NCI-H2196 (cell line): ENCODE measurements around the gene PPP3CA.
A peak's percentile ranks its signal among the peaks of the same experiment; 100 is the strongest.
"Not testable (repeated sequence)": the region's sequence is repeated elsewhere in the genome, so short reads cannot be mapped to it uniquely, and the experiment has no call there.

Experiments
- DNase-seq: peaks from one replicate; lab custom pipeline; 2025; ENCODE audit not compliant: unreplicated experiment; lab: John Stamatoyannopoulos, UW

The PPP3CA gene

DNA sequence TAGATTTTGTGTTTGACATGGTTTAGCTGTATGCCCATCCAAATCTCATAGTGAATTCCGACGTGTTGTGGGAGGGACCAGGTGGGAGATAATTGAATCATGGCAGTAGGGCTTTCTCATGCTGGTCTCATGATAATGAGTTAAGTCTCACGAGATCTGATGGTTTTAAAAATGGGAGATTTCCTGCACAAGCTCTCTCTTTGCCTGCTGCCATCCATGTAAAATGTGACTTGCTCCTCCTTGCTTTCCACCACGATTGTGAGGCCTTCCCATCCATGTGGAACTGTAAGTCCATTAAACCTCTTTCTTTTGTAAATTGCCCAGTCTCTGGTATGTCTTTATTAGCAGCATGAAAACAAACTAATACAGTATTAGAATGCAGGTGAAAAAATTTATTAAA is 164.6 kb downstream of the PPP3CA start:
- not testable (repeated sequence) for DNase-seq

GRCh38 chr4:101178731-101179130 is 168.6 kb downstream of the PPP3CA start:
- no peak for DNase-seq

GRCh38 chr4:101177154-101177553 is 170.2 kb downstream of the PPP3CA start:
- no peak for DNase-seq

DNA sequence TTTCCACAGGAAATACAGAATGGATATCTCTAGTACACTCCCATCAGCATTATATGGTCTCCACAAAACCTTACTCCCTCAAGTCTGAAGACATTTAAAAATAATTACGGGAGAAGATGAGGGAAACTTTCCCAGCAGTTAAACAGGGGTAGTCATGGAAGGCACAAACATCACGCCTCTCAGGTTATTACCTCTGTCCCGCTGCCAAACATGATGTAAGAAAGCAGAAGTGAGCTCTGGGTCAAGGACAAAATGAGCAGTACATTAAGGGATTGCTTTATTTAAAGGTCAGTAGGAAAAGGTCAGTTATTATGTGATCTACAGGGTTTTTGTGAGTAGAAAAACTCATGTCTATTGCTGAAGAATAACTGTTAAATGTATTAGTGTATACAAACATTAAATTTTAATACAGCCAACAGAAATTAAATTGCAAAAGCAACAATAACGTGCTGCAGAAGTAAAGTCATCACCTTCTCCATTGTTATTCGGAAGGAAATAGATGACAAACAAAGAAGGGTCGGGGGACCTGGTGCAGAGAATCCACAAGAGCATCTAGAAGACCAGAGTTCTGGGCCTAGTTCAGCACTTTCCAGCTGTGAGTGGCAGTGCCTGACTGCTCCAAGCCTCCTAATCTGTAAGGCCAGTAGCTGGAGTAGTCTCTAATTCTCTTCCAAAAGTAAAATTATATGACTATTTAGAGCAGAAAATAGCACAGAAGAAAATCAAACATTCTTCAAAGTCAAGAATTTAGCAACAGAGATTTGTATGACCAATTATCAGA is 171.2 kb downstream of the PPP3CA start:
- no peak for DNase-seq

DNA sequence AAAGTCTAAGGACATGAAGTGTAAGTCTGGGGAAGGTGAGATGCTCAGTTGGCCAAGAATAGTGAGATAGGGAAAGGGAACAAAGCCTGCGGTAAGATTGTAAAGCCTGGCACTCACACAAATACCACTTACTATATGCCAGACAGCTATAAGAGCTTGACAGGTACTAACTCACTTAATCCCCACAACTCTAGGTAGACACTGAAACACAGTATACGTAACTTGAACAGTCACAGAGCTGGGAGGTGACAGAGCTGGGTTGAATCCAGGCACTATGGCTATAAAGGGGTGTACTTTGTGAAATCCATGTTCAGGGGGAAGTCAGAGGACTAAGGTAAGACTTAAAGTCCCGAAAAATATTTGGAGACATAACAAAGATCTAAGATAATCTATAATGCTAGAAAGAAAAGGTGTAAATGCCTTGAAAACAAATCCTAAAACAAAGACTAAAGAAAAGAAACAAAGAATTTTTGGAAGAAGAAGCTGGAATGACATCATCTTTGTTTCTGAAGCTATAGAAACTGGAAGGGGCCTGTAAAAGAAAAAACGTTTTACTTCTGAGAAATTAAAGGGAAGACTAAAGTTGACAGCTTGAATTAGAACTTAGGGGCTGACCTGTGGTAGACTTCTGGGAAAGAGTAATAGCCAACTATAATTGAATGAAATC is 172.5 kb downstream of the PPP3CA start:
- no peak for DNase-seq

- no peak for DNase-seq
These were observed 175.0 kb downstream of the PPP3CA start for GRCh38 chr4:101172369-101172768.

- DNase-seq, result no peak
These were observed 175.6 kb downstream of the PPP3CA start for GRCh38 chr4:101171747-101172146.

GRCh38 chr4:101169044-101170014 is 178.0 kb downstream of the PPP3CA start:
- peak; percentile 13 for DNase-seq

DNA sequence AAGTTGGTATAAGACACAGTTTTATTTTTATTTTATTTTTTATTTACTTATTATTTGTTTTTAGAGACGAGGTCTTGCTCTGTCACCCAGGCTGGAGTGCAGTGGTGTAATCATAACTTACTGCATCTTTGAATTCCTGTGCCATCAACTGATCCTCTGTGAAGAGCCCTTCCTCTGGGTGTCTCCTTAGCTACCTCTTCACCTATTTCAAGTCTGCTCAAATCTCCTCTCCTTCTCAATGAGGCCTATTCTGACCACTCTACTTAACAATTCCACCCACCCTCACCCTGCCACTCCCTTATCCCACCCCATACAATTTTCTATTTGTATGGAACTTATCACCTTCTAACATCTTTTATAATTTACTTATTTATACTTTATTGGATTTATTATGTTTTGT is 183.4 kb downstream of the PPP3CA start:
- DNase-seq, result no peak

DNA sequence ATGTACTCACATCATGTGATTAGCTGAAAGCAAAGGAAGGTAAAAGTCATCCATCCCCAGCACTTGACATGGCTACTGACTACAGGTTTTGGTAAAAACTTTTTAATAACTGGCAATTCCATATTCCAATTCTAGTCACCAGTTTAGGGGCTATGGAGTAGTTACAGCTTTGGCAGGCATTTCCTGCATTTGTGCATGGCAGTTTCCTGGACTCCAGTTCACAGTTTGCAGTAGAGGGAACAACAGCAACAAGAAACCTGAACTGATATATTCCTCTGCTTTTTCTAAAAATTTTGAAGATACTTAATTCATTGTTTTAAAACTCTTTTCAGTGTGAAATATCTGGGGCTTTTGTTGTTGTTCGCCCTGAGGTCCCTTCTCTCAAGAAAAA is 184.3 kb downstream of the PPP3CA start:
- no peak for DNase-seq

- no peak for DNase-seq
These were observed 186.3 kb downstream of the PPP3CA start for GRCh38 chr4:101160792-101161592.

- no peak for DNase-seq
These were observed 188.8 kb downstream of the PPP3CA start for GRCh38 chr4:101158507-101158906.

- DNase-seq, result no peak
These were observed 189.2 kb downstream of the PPP3CA start for GRCh38 chr4:101158134-101158482.

GRCh38 chr4:101157415-101158133 is 189.8 kb downstream of the PPP3CA start:
- no peak for DNase-seq

GRCh38 chr4:101156619-101157310 is 190.6 kb downstream of the PPP3CA start:
- DNase-seq, result no peak

DNA sequence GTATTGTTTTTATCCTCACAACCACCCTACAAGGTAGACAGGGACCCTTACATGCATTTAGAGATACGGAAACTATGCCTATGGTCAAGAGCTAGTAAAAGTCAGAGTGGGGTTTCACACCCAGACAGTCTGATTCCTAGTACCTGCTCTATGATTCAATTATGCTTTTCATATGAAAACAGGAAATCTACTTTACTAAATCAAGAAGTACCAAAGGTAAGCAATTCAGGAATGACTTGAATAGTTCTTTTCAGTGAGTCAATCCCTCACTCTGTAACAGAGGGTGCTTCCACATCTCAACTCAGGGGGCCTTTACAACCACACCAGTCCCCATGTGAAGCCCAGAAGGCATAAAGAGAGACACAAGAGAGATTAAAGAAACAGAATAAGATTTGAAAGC is 191.4 kb downstream of the PPP3CA start:
- no peak for DNase-seq

DNA sequence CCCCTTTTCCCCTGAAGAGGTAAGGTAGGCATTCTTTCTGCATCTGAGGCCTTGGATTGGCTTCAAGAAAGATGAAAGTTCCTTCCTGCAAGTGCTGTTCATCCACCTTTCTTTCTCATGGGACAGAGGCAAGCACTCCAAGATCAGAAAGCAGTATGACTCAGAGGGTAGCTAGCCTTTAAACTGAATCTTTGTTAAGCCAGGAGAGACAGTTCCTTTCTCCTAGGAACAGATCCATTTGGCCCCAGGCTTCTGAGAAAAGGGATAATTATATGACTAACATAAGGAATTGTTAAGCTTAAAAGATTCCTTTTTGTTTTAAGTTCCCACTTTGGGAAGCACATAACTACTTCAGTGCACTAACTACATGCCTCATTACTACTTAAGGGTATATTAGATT is 192.0 kb downstream of the PPP3CA start:
- no peak for DNase-seq

GRCh38 chr4:101153653-101154052 is 193.7 kb downstream of the PPP3CA start:
- no peak for DNase-seq

- no peak for DNase-seq
These were observed 194.8 kb downstream of the PPP3CA start for GRCh38 chr4:101152521-101152920.

DNA sequence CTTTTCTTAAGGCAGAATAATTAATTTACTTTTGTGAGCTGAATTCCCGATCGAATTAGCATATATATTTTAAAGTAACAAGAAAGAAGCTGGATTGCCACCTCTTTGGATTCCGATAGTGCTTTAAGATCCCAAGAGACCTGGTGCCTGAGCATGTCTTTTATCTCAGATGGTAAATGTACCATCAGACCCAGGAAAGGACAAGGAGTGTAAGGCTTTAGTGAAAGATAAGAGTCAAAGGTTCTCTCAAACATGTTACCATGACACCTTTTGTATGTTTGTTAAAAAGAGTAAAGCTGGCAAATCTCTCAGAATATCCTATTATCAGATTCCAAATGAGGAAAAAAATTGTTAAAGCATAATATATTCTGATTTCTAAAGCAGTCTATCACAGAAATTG is 198.8 kb downstream of the PPP3CA start:
- no peak for DNase-seq
